CD4-positive, alpha-beta memory T cell (primary cell): ENCODE measurements around the gene CHI3L2. TPM values are rescaled to one million over a fixed set of nuclear protein-coding genes. Genes with fewer than 3 reads are reported as not detected.

Experiments used
- CTCF ChIA-PET: fragments of 350-600 bp; sonication (Branson Sonifier 250); formaldehyde crosslinking; loops from one replicate; lab custom pipeline; 2021; ENCODE audit warnings: inconsistent platforms; ENCODE audit not compliant: partially characterized antibody; lab: Charles Lee
- POLR2A ChIA-PET: fragments of 350-600 bp; sonication (Branson Sonifier 250); formaldehyde crosslinking; loops from one replicate; lab custom pipeline; 2021; ENCODE audit not compliant: partially characterized antibody; lab: Charles Lee
- DNase-seq, 5 donors: peaks; one replicate each; pipeline versions ENCODE4 v3.0.0 to v3.0.0-alpha.2; 2020 to 2022; ENCODE audit warnings: mixed read lengths in 1 of 5
- H3K27ac ChIP-seq: one replicate; pipeline ENCODE4 v1.7.0; 2013; ENCODE audit warnings: low read depth, low read length
- H3K27me3 ChIP-seq: 2 replicates; pipeline ENCODE4 v1.7.0; 2013; ENCODE audit warnings: mild to moderate bottlenecking, low read length, moderate library complexity; ENCODE audit not compliant: insufficient read depth
- H3K36me3 ChIP-seq: 2 replicates; pipeline ENCODE4 v1.7.0; 2013; ENCODE audit warnings: mild to moderate bottlenecking, low read length, moderate library complexity; ENCODE audit not compliant: insufficient read depth
- H3K4me1 ChIP-seq: 2 replicates; pipeline ENCODE4 v1.7.0; 2013; ENCODE audit warnings: mild to moderate bottlenecking, low read length, moderate library complexity; ENCODE audit not compliant: insufficient read depth
- H3K4me3 ChIP-seq, 2 donors: one replicate each; pipeline ENCODE4 v1.7.0; 2013; ENCODE audit warnings: low read length in 2 of 2, mild to moderate bottlenecking in 1 of 2
- H3K9me3 ChIP-seq, 2 donors: one replicate each; pipeline ENCODE4 v1.7.0; 2013; ENCODE audit warnings: low read length in 2 of 2, control low read depth in 1 of 2; ENCODE audit not compliant: control insufficient read depth in 1 of 2
- H3K27ac Mint-ChIP-seq, 7 donors: one replicate each; pipeline ENCODE4 v1.8.0; 2020 to 2021; ENCODE audit warnings: mixed read lengths in 7 of 7, mild to moderate bottlenecking in 6 of 7, inconsistent platforms in 3 of 7, moderate library complexity in 3 of 7
- H3K27me3 Mint-ChIP-seq, 2 donors: one replicate each; pipeline ENCODE4 v1.8.0; 2020 to 2021; ENCODE audit warnings: mixed read lengths in 2 of 2
- H3K36me3 Mint-ChIP-seq, 2 donors: one replicate each; pipeline ENCODE4 v1.8.0; 2020 to 2021; ENCODE audit warnings: mixed read lengths in 2 of 2, inconsistent platforms in 1 of 2, mild to moderate bottlenecking in 1 of 2
- H3K4me1 Mint-ChIP-seq, 4 donors: one replicate each; pipeline ENCODE4 v1.8.0; 2020 to 2021; ENCODE audit warnings: mixed read lengths in 4 of 4, mild to moderate bottlenecking in 1 of 4
- H3K4me3 Mint-ChIP-seq, 8 donors: one replicate each; pipeline ENCODE4 v1.8.0; 2020 to 2021; ENCODE audit warnings: mixed read lengths in 8 of 8, mild to moderate bottlenecking in 7 of 8, moderate library complexity in 6 of 8, inconsistent platforms in 3 of 8
- H3K9me3 Mint-ChIP-seq, 8 donors: one replicate each; pipeline ENCODE4 v1.8.0; 2020 to 2021; ENCODE audit warnings: mixed read lengths in 8 of 8, mild to moderate bottlenecking in 5 of 8, inconsistent platforms in 3 of 8, moderate library complexity in 1 of 8
- intact Hi-C: fragments of 100-400 bp; cut with micrococcal nuclease; formaldehyde crosslinking; loops from one replicate; pipeline ENCODE4 v1.15.1; 2023
- polyA plus RNA-seq, 2 donors: library from polyadenylated mRNA; unstranded; fragments of 300-500 nt; fragmentation: Illumina TruSeq; gene quantifications; one replicate each; pipeline ENCODE4 v1.2.3, GENCODE V29; 2021
- total RNA-seq, 2 experiments: library from RNA; stranded (reverse); gene quantifications; one replicate each; pipeline ENCODE4 v1.2.3, GENCODE V29; 2021

The CHI3L2 gene
- total and polyA plus RNA-seq, 4 experiments from 2014 or later = 1.7 to 18.2 (median 8.8) TPM

GRCh38 chr1:111204201-111204982 lies 23.1 kb upstream of the CHI3L2 start:
- no peaks in the 10 kb centered on the region for H3K27me3 ChIP-seq
- Mint-ChIP-seq H3K27ac (peak overlapping the region; percentile 94 to 98 (median 98)), H3K27me3 (no peaks in the 10 kb centered on the region), H3K9me3 (peaks cover 0 to 2% (median 0%) of the 10 kb centered on the region in 8 donors), H3K4me3 (peak overlapping the region; percentile 99 to 100 (median 100)), H3K4me1 (peaks cover 46 to 80% (median 57%) of the 10 kb centered on the region in 4 donors), H3K36me3 (peaks cover 5 to 22% of the 10 kb centered on the region in 2 donors)
- H3K9me3 ChIP-seq = no peaks in the 10 kb centered on the region
- H3K4me1 ChIP-seq = peaks cover 45% of the 10 kb centered on the region
- H3K27ac ChIP-seq = peak overlapping the region; percentile 84
- peak overlapping the region in 1 of 2 donors; percentile 65 for H3K4me3 ChIP-seq
- ChIA-PET POLR2A (interaction anchor here (0.6 to 18.1 kb wide), 9 partner anchors 17 to 417 kb away, joined by 3 to 1434 read pairs (median 3); partner anchors contain the start of gene CHI3L2), CTCF (interaction anchor here (0.7 to 19.0 kb wide), 4 partner anchors 10 to 240 kb away, joined by 3 to 623 read pairs (median 4); partner anchors contain the start of gene CHI3L2)
- intact Hi-C loops = loop anchor here (1.0 to 5.0 kb wide), 3 partner anchors 12 to 867 kb away; partner anchors contain the start of genes CEPT1, DRAM2 and RBM15
- no peaks in the 10 kb centered on the region for H3K36me3 ChIP-seq
- peak; percentile 73 to 80 (median 76) for DNase-seq

GRCh38 chr1:111204983-111205713 lies 22.4 kb upstream of the CHI3L2 start:
- Histone ChIP-seq H3K27ac (peak overlapping the region; percentile 84), H3K4me3 (no peak overlapping the region), H3K4me1 (peaks cover 45% of the 10 kb centered on the region), H3K36me3 (no peaks in the 10 kb centered on the region), H3K9me3 (no peaks in the 10 kb centered on the region), H3K27me3 (no peaks in the 10 kb centered on the region)
- peaks cover 50 to 75% (median 62%) of the 10 kb centered on the region in 4 donors for H3K4me1 Mint-ChIP-seq
- H3K27ac Mint-ChIP-seq = peak overlapping the region; percentile 84 to 98 (median 94)
- H3K9me3 Mint-ChIP-seq = no peaks in the 10 kb centered on the region
- ChIA-PET POLR2A (interaction anchor here (1.2 to 18.1 kb wide), 3 partner anchors 16 to 66 kb away, joined by 4 to 1434 read pairs (median 234); partner anchors contain the start of gene CHI3L2), CTCF (interaction anchor here (19.0 kb wide), 1 partner anchor 16 kb away, joined by 623 read pairs; the partner anchor contains the start of gene CHI3L2)
- intact Hi-C loops = loop anchor here (1.0 to 5.0 kb wide), 3 partner anchors 11 to 868 kb away; partner anchors contain the start of genes CEPT1, DRAM2 and RBM15
- peaks cover 0 to 15% of the 10 kb centered on the region in 2 donors for H3K36me3 Mint-ChIP-seq
- H3K27me3 Mint-ChIP-seq = no peaks in the 10 kb centered on the region
- DNase-seq = no peak
- H3K4me3 Mint-ChIP-seq = peak overlapping the region; percentile 77 to 99 (median 86)

GRCh38 chr1:111205714-111206050 lies 21.8 kb upstream of the CHI3L2 start:
- Histone ChIP-seq H3K27me3 (no peaks in the 10 kb centered on the region), H3K4me3 (no peak overlapping the region), H3K36me3 (no peaks in the 10 kb centered on the region), H3K27ac (no peak overlapping the region), H3K9me3 (no peaks in the 10 kb centered on the region), H3K4me1 (peaks cover 43% of the 10 kb centered on the region)
- no peaks in the 10 kb centered on the region for H3K27me3 Mint-ChIP-seq
- H3K36me3 Mint-ChIP-seq = peaks cover 0 to 10% of the 10 kb centered on the region in 2 donors
- peak overlapping the region in 5 of 8 donors; percentile 4 to 77 (median 38) for H3K4me3 Mint-ChIP-seq
- ChIA-PET POLR2A (interaction anchor here (18.1 kb wide), 1 partner anchor 16 kb away, joined by 1434 read pairs; the partner anchor contains the start of gene CHI3L2), CTCF (interaction anchor here (1.0 to 1.4 kb wide), 2 partner anchors 10 to 15 kb away, joined by 5 to 7 read pairs; no protein-coding TSS in a partner anchor)
- H3K27ac Mint-ChIP-seq = peak overlapping the region; percentile 84 to 98 (median 94)
- DNase-seq = no peak
- no peaks in the 10 kb centered on the region for H3K9me3 Mint-ChIP-seq
- H3K4me1 Mint-ChIP-seq = peaks cover 51 to 74% (median 60%) of the 10 kb centered on the region in 4 donors
- intact Hi-C loops = no loop called here

GRCh38 chr1:111208921-111209320 lies 18.6 kb upstream of the CHI3L2 start:
- Mint-ChIP-seq H3K27ac (peak overlapping the region in 1 of 7 donors; percentile 5), H3K27me3 (no peaks in the 10 kb centered on the region), H3K4me3 (no peak overlapping the region), H3K4me1 (peaks cover 52 to 71% (median 58%) of the 10 kb centered on the region in 4 donors), H3K36me3 (peaks cover 0 to 5% of the 10 kb centered on the region in 2 donors), H3K9me3 (no peaks in the 10 kb centered on the region)
- ChIA-PET POLR2A (no interaction called here), CTCF (interaction anchor here (1.2 to 1.9 kb wide), 3 partner anchors 10 to 13 kb away, joined by 3 to 4 read pairs (median 3); no protein-coding TSS in a partner anchor)
- Histone ChIP-seq H3K27me3 (no peaks in the 10 kb centered on the region), H3K4me1 (peaks cover 39% of the 10 kb centered on the region), H3K4me3 (no peak overlapping the region), H3K36me3 (no peaks in the 10 kb centered on the region), H3K27ac (no peak overlapping the region), H3K9me3 (no peaks in the 10 kb centered on the region)
- intact Hi-C loops = no loop called here
- DNase-seq = no peak

- Mint-ChIP-seq H3K9me3 (no peaks in the 10 kb centered on the region), H3K27me3 (no peaks in the 10 kb centered on the region), H3K27ac (no peak overlapping the region), H3K36me3 (peaks cover 0 to 5% of the 10 kb centered on the region in 2 donors), H3K4me3 (no peak overlapping the region), H3K4me1 (peaks cover 58 to 77% (median 63%) of the 10 kb centered on the region in 4 donors)
- no peaks in the 10 kb centered on the region for H3K36me3 ChIP-seq
- H3K9me3 ChIP-seq = no peaks in the 10 kb centered on the region
- H3K4me3 ChIP-seq = no peak overlapping the region
- H3K4me1 ChIP-seq = peaks cover 43% of the 10 kb centered on the region
- no peaks in the 10 kb centered on the region for H3K27me3 ChIP-seq
- no peak for DNase-seq
- H3K27ac ChIP-seq = no peak overlapping the region
- CTCF ChIA-PET = interaction anchor here (0.8 to 1.9 kb wide), 3 partner anchors 11 to 13 kb away, joined by 3 to 4 read pairs (median 3); no protein-coding TSS in a partner anchor
- intact Hi-C loops = loop anchor here (10.0 kb wide), 1 partner anchor 245 kb away; the partner anchor contains the start of gene LRIF1
- POLR2A ChIA-PET = interaction anchor here (0.9 to 1.0 kb wide), 2 partner anchors 9 to 16 kb away, joined by 3 to 4 read pairs; no protein-coding TSS in a partner anchor
Observed at GRCh38 chr1:111209622-111210021, 17.9 kb upstream of the CHI3L2 start.

GRCh38 chr1:111211921-111212320 lies 15.6 kb upstream of the CHI3L2 start:
- no peak overlapping the region for H3K27ac ChIP-seq
- peaks cover 0 to 2% of the 10 kb centered on the region in 2 donors for H3K27me3 Mint-ChIP-seq
- no peaks in the 10 kb centered on the region for H3K9me3 ChIP-seq
- DNase-seq = no peak
- peaks cover 66 to 80% (median 69%) of the 10 kb centered on the region in 4 donors for H3K4me1 Mint-ChIP-seq
- H3K36me3 ChIP-seq = no peaks in the 10 kb centered on the region
- peaks cover 0 to 11% of the 10 kb centered on the region in 2 donors for H3K36me3 Mint-ChIP-seq
- H3K4me1 ChIP-seq = peaks cover 53% of the 10 kb centered on the region
- ChIA-PET CTCF (interaction anchor here (0.6 kb wide), 1 partner anchor 22 kb away, joined by 3 read pairs; no protein-coding TSS in a partner anchor), POLR2A (interaction anchor here (8.2 to 18.7 kb wide), 2 partner anchors 13 to 15 kb away, joined by 105 to 1434 read pairs; partner anchors contain the start of genes CHI3L2 and DENND2D)
- H3K4me3 ChIP-seq = no peak overlapping the region
- peaks cover 0 to 4% (median 0%) of the 10 kb centered on the region in 8 donors for H3K9me3 Mint-ChIP-seq
- intact Hi-C loops = loop anchor here (10.0 kb wide), 1 partner anchor 247 kb away; the partner anchor contains the start of gene LRIF1
- no peak overlapping the region for H3K27ac Mint-ChIP-seq
- H3K27me3 ChIP-seq = no peaks in the 10 kb centered on the region
- no peak overlapping the region for H3K4me3 Mint-ChIP-seq
